ENCODE results near the gene ECT2L.

The ECT2L gene

GRCh38 chr6:138815221-138815620 is 19.3 kb downstream of the ECT2L start:
- no peaks in the 10 kb centered on the region for H3K9me3 ChIP-seq (ENCODE audit: low read length)
- H3K27me3 ChIP-seq (ENCODE audit: insufficient read depth, low read length), result no peaks in the 10 kb centered on the region
- no peak overlapping the region for H2AFZ ChIP-seq (ENCODE audit: low read depth, low read length)
- H3K4me1 ChIP-seq (ENCODE audit: insufficient read depth, low read length), result peaks cover 7% of the 10 kb centered on the region
- no peak overlapping the region for H3K4me3 ChIP-seq (ENCODE audit: low read length)
- H3K36me3 ChIP-seq (ENCODE audit: insufficient read depth, low read length), result no peaks in the 10 kb centered on the region

GRCh38 chr6:138815797-138816528 is 20.1 kb downstream of the ECT2L start:
- H2AFZ ChIP-seq (ENCODE audit: low read depth, low read length), result no peak overlapping the region
- no peaks in the 10 kb centered on the region for H3K9me3 ChIP-seq (ENCODE audit: low read length)
- no peaks in the 10 kb centered on the region for H3K36me3 ChIP-seq (ENCODE audit: insufficient read depth, low read length)
- H3K27me3 ChIP-seq (ENCODE audit: insufficient read depth, low read length), result no peaks in the 10 kb centered on the region
- no peak overlapping the region for H3K4me3 ChIP-seq (ENCODE audit: low read length)
- H3K4me1 ChIP-seq (ENCODE audit: insufficient read depth, low read length), result peaks cover 7% of the 10 kb centered on the region

- peak overlapping the region; percentile 53 for H2AFZ ChIP-seq (ENCODE audit: low read depth, low read length)
- H3K27me3 ChIP-seq (ENCODE audit: insufficient read depth, low read length), result no peaks in the 10 kb centered on the region
- no peak overlapping the region for H3K4me3 ChIP-seq (ENCODE audit: low read length)
- H3K9me3 ChIP-seq (ENCODE audit: low read length), result no peaks in the 10 kb centered on the region
- H3K36me3 ChIP-seq (ENCODE audit: insufficient read depth, low read length), result no peaks in the 10 kb centered on the region
- peaks cover 7% of the 10 kb centered on the region for H3K4me1 ChIP-seq (ENCODE audit: insufficient read depth, low read length)
Measured at GRCh38 chr6:138817799-138818198, 21.9 kb downstream of the ECT2L start.

- Histone ChIP-seq H2AFZ (ENCODE audit: low read depth, low read length) (no peak overlapping the region), H3K9me3 (ENCODE audit: low read length) (no peaks in the 10 kb centered on the region), H3K4me3 (ENCODE audit: low read length) (no peak overlapping the region), H3K27me3 (ENCODE audit: insufficient read depth, low read length) (no peaks in the 10 kb centered on the region), H3K4me1 (ENCODE audit: insufficient read depth, low read length) (peaks cover 7% of the 10 kb centered on the region), H3K36me3 (ENCODE audit: insufficient read depth, low read length) (no peaks in the 10 kb centered on the region)
Measured at GRCh38 chr6:138818496-138819194, 22.8 kb downstream of the ECT2L start.

GRCh38 chr6:138821519-138821918 is 25.6 kb downstream of the ECT2L start:
- Histone ChIP-seq H2AFZ (ENCODE audit: low read depth, low read length) (no peak overlapping the region), H3K4me1 (ENCODE audit: insufficient read depth, low read length) (peaks cover 3% of the 10 kb centered on the region), H3K27me3 (ENCODE audit: insufficient read depth, low read length) (no peaks in the 10 kb centered on the region)

GRCh38 chr6:138824482-138825144 is 28.7 kb downstream of the ECT2L start:
- no peaks in the 10 kb centered on the region for H3K27me3 ChIP-seq (ENCODE audit: insufficient read depth, low read length)
- H3K4me3 ChIP-seq (ENCODE audit: low read length), result no peak overlapping the region
- no peaks in the 10 kb centered on the region for H3K36me3 ChIP-seq (ENCODE audit: insufficient read depth, low read length)
- H3K9me3 ChIP-seq (ENCODE audit: low read length), result no peaks in the 10 kb centered on the region
- no peaks in the 10 kb centered on the region for H3K4me1 ChIP-seq (ENCODE audit: insufficient read depth, low read length)
- no peak overlapping the region for H2AFZ ChIP-seq (ENCODE audit: low read depth, low read length)

More at GRCh38 chr6:138821519-138821918, 25.6 kb downstream of the ECT2L start:
- H3K4me3 ChIP-seq (ENCODE audit: low read length), result no peak overlapping the region
- H3K9me3 ChIP-seq (ENCODE audit: low read length), result no peaks in the 10 kb centered on the region
- H3K36me3 ChIP-seq (ENCODE audit: insufficient read depth, low read length), result no peaks in the 10 kb centered on the region

- Histone ChIP-seq H3K27me3 (ENCODE audit: insufficient read depth, low read length) (no peaks in the 10 kb centered on the region), H3K4me3 (ENCODE audit: low read length) (no peak overlapping the region), H2AFZ (ENCODE audit: low read depth, low read length) (no peak overlapping the region), H3K36me3 (ENCODE audit: insufficient read depth, low read length) (no peaks in the 10 kb centered on the region), H3K9me3 (ENCODE audit: low read length) (no peaks in the 10 kb centered on the region), H3K4me1 (ENCODE audit: insufficient read depth, low read length) (no peaks in the 10 kb centered on the region)
Measured at GRCh38 chr6:138830248-138830647, 34.4 kb downstream of the ECT2L start.

GRCh38 chr6:138832182-138832581 is 36.3 kb downstream of the ECT2L start:
- no peak overlapping the region for H3K4me3 ChIP-seq (ENCODE audit: low read length)
- H3K9me3 ChIP-seq (ENCODE audit: low read length), result no peaks in the 10 kb centered on the region
- no peaks in the 10 kb centered on the region for H3K4me1 ChIP-seq (ENCODE audit: insufficient read depth, low read length)
- no peak overlapping the region for H2AFZ ChIP-seq (ENCODE audit: low read depth, low read length)
- no peaks in the 10 kb centered on the region for H3K27me3 ChIP-seq (ENCODE audit: insufficient read depth, low read length)
- no peaks in the 10 kb centered on the region for H3K36me3 ChIP-seq (ENCODE audit: insufficient read depth, low read length)

- no peaks in the 10 kb centered on the region for H3K4me1 ChIP-seq (ENCODE audit: insufficient read depth, low read length)
- H3K27me3 ChIP-seq (ENCODE audit: insufficient read depth, low read length), result no peaks in the 10 kb centered on the region
- no peak overlapping the region for H3K4me3 ChIP-seq (ENCODE audit: low read length)
- no peak overlapping the region for H2AFZ ChIP-seq (ENCODE audit: low read depth, low read length)
- H3K36me3 ChIP-seq (ENCODE audit: insufficient read depth, low read length), result no peaks in the 10 kb centered on the region
- no peaks in the 10 kb centered on the region for H3K9me3 ChIP-seq (ENCODE audit: low read length)
Measured at GRCh38 chr6:138833816-138834539, 38.1 kb downstream of the ECT2L start.

GRCh38 chr6:138837246-138837645 is 41.4 kb downstream of the ECT2L start:
- H3K4me3 ChIP-seq (ENCODE audit: low read length), result no peak overlapping the region
- no peaks in the 10 kb centered on the region for H3K4me1 ChIP-seq (ENCODE audit: insufficient read depth, low read length)
- no peaks in the 10 kb centered on the region for H3K27me3 ChIP-seq (ENCODE audit: insufficient read depth, low read length)
- no peaks in the 10 kb centered on the region for H3K36me3 ChIP-seq (ENCODE audit: insufficient read depth, low read length)
- H3K9me3 ChIP-seq (ENCODE audit: low read length), result no peaks in the 10 kb centered on the region
- H2AFZ ChIP-seq (ENCODE audit: low read depth, low read length), result no peak overlapping the region

GRCh38 chr6:138844192-138844591 is 48.3 kb downstream of the ECT2L start:
- Histone ChIP-seq H3K27me3 (ENCODE audit: insufficient read depth, low read length) (no peaks in the 10 kb centered on the region), H3K9me3 (ENCODE audit: low read length) (no peaks in the 10 kb centered on the region)

GRCh38 chr6:138847884-138848283 is 52.0 kb downstream of the ECT2L start:
- Histone ChIP-seq H3K4me3 (ENCODE audit: low read length) (no peak overlapping the region), H3K4me1 (ENCODE audit: insufficient read depth, low read length) (no peaks in the 10 kb centered on the region), H2AFZ (ENCODE audit: low read depth, low read length) (no peak overlapping the region), H3K27me3 (ENCODE audit: insufficient read depth, low read length) (no peaks in the 10 kb centered on the region), H3K9me3 (ENCODE audit: low read length) (no peaks in the 10 kb centered on the region), H3K36me3 (ENCODE audit: insufficient read depth, low read length) (no peaks in the 10 kb centered on the region)

More at GRCh38 chr6:138844192-138844591, 48.3 kb downstream of the ECT2L start:
- no peak overlapping the region for H2AFZ ChIP-seq (ENCODE audit: low read depth, low read length)
- no peaks in the 10 kb centered on the region for H3K4me1 ChIP-seq (ENCODE audit: insufficient read depth, low read length)
- H3K4me3 ChIP-seq (ENCODE audit: low read length), result no peak overlapping the region
- H3K36me3 ChIP-seq (ENCODE audit: insufficient read depth, low read length), result no peaks in the 10 kb centered on the region

- no peak overlapping the region for H3K4me3 ChIP-seq (ENCODE audit: low read length)
- H3K27me3 ChIP-seq (ENCODE audit: insufficient read depth, low read length), result no peaks in the 10 kb centered on the region
- H3K4me1 ChIP-seq (ENCODE audit: insufficient read depth, low read length), result no peaks in the 10 kb centered on the region
- no peaks in the 10 kb centered on the region for H3K36me3 ChIP-seq (ENCODE audit: insufficient read depth, low read length)
- no peak overlapping the region for H2AFZ ChIP-seq (ENCODE audit: low read depth, low read length)
- H3K9me3 ChIP-seq (ENCODE audit: low read length), result no peaks in the 10 kb centered on the region
Measured at GRCh38 chr6:138848461-138848860, 52.6 kb downstream of the ECT2L start.

Data from neuron (in vitro differentiated cells).